K562 (cell line): ENCODE measurements around the gene TRIM65. TPM values are rescaled to one million over a fixed set of nuclear protein-coding genes. Genes with fewer than 3 reads are reported as not detected.

ENCODE experiments used
- ATF7 ChIP-seq: fragments of 450-650 bp; IDR thresholded peaks from 2 replicates; pipeline ENCODE4 v1.7.1; 2014; ENCODE audit warnings: mild to moderate bottlenecking, moderate library complexity
- CTBP1 ChIP-seq: fragments of 450-650 bp; IDR thresholded peaks from 2 replicates; pipeline ENCODE4 v1.6.1; 2016; ENCODE audit warnings: borderline replicate concordance
- FOXJ2 ChIP-seq: fragments of 200-800 bp; sonication (Bioruptor generic); IDR thresholded peaks from 2 replicates; pipeline ENCODE4 v1.6.1; 2016; ENCODE audit warnings: missing genetic modification characterization, missing compliant biosample characterization
- FOXK2 ChIP-seq, 2 experiments: fragments of 450-650 bp; IDR thresholded peaks in 1 of 2; conservative IDR thresholded peaks in 1 of 2; 2 replicates each; pipeline ENCODE4 v1.6.1; 2016; ENCODE audit warnings: low read depth in 2 of 2, mild to moderate bottlenecking in 1 of 2
- HDAC8 ChIP-seq: fragments of 450-650 bp; IDR thresholded peaks from 2 replicates; pipeline ENCODE4 v1.6.1; 2016; ENCODE audit warnings: mild to moderate bottlenecking, missing genetic modification characterization, moderate library complexity, missing compliant biosample characterization
- KAT7 ChIP-seq: sonication (generic); formaldehyde crosslinking; IDR thresholded peaks from 2 replicates; pipeline ENCODE4 v1.8.0; 2022; ENCODE audit warnings: missing genetic modification reagents, mild to moderate bottlenecking, borderline replicate concordance
- MTA3 ChIP-seq: fragments of 450-650 bp; formaldehyde crosslinking; IDR thresholded peaks from 2 replicates; pipeline ENCODE4 v1.6.1; 2017; ENCODE audit warnings: mild to moderate bottlenecking, borderline replicate concordance
- NR2C1 ChIP-seq, 2 experiments: fragments of 450-650 bp; IDR thresholded peaks; 2 replicates each; pipeline ENCODE4 v1.6.1; 2017; ENCODE audit warnings: mild to moderate bottlenecking in 2 of 2, antibody characterized with exemption in 1 of 2, inconsistent platforms in 1 of 2, missing compliant biosample characterization in 1 of 2, missing genetic modification characterization in 1 of 2
- RBM22 ChIP-seq: fragments of 200-400 bp; formaldehyde crosslinking; IDR thresholded peaks from 2 replicates; pipeline ENCODE4 v1.6.1; 2018; ENCODE audit warnings: low read length, low read depth; ENCODE audit not compliant: poor library complexity, severe bottlenecking
- RCOR1 ChIP-seq, 2 experiments: IDR thresholded peaks; 2 replicates each; pipeline ENCODE4 v1.6.1; 2012; ENCODE audit warnings: low read depth in 2 of 2, low read length in 2 of 2, borderline replicate concordance in 1 of 2, improper control_type of control experiment in 1 of 2
- ZNF175 ChIP-seq: fragments of 200-800 bp; sonication (Bioruptor generic); IDR thresholded peaks from 2 replicates; pipeline ENCODE4 v1.6.1; 2016; ENCODE audit warnings: low read depth, mild to moderate bottlenecking, missing genetic modification characterization, missing compliant biosample characterization
- ZNF23 ChIP-seq: fragments of 250-450 bp; sonication (Bioruptor Pico); IDR thresholded peaks from 2 replicates; pipeline ENCODE4 v1.4.0; 2020; ENCODE audit warnings: mild to moderate bottlenecking
- polyA plus RNA-seq, 8 experiments: library from polyadenylated mRNA; depleted of rRNA in 4 of 8; stranded (reverse) in 5 of 8; unstranded in 3 of 8; fragments of >200 nt; fragmentation: Nextera tagmentation in 2 of 8; fragmentation: Illumina TruSeq in 1 of 8; extraction: Ambion mirVana in 2 of 8; extraction: Trizol in 1 of 8; gene quantifications; 2 replicates each; pipeline versions ENCODE4 v1.2.1 to v1.2.3, GENCODE V29; 2011 to 2014; ENCODE audit warnings: inconsistent platforms in 1 of 8, missing spikeins in 1 of 8
- total RNA-seq, 7 experiments: library from RNA; depleted of rRNA in 6 of 7; stranded (reverse); fragments of >200 nt in 6 of 7; fragmentation: Illumina TruSeq in 2 of 7; extraction: Trizol in 2 of 7; gene quantifications; 2 replicates each; pipeline versions ENCODE4 v1.2.1 to v1.2.3, GENCODE V29; 2011 to 2021; ENCODE audit warnings: low replicate concordance in 1 of 7
- TF ChIP-seq, protein P1 (sequence below): fragments of 250-450 bp; sonication (Bioruptor Pico); IDR thresholded peaks from 2 replicates; pipeline ENCODE4 v1.5.1; 2021; ENCODE audit warnings: mild to moderate bottlenecking
- TF ChIP-seq, protein P2 (sequence below): fragments of 250-450 bp; sonication (Bioruptor Pico); IDR thresholded peaks from 2 replicates; pipeline ENCODE4 v1.4.0; 2020; ENCODE audit warnings: mild to moderate bottlenecking, moderate library complexity
- TF ChIP-seq, protein P3 (sequence below): IDR thresholded peaks from 3 replicates; pipeline ENCODE4 v1.6.1; 2011; ENCODE audit warnings: borderline replicate concordance, mild to moderate bottlenecking, moderate library complexity; ENCODE audit not compliant: insufficient read length; ENCODE audit errors: extremely low read depth

TRIM65 gene
- total and polyA plus RNA-seq, 9 of the 15 experiments (the other 6 are each of a cell fraction or from before 2014, with no cell fraction given): 2.8 to 45.7 (median 22.9) TPM

DNA sequence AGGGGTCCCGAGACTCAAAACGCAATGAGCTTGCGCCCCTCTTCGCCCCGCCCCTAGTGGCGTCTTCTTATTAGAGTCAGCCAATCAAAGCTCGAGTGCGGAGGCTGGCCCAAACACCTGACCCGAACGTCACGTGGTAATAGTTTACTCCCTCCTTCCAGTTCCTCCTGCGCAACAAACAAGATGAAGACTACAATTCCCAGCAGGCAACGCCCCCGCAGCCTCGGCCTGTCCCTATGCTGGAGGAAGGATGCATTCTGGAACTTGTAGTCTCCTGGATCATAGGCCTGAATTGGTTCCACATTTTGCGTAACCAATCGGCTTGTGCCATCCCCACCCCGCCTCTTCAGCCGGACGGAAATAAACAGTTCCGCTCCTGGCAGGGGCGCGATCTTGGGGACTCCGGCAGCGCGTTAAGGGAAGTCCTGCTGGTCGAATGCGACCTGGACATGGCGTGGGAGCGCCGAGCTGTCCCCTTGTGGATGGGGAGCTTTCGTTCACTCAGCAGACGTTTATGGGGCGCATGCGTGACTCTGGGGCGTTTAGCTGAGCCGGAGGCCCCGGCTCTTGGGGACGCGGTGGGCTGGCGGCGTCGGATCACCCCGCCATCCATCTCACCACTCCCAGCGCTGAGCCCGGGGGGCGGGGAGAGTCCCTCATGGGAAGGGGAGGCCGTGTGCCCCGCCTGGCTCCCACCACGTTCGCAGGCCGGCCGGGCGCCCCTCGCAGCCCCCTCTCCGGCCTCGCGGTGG, 41.3 kb downstream of the TRIM65 start, which contains the start of gene WBP2 (continued):
- TF ChIP-seq RBM22 (no peak), CTBP1 (peak; percentile 83), ATF7 (peak; percentile 89), ZNF23 (CRISPR knock-in tag) (no peak), MTA3 (peak; percentile 81), RCOR1 (IDR thresholded peaks at IDR 0.05; ENCODE audit: borderline replicate concordance in 1 of 2, low read depth in 2 of 2, low read length in 2 of 2) (peak in 1 of 2 experiments; percentile 23; a peak in 2 of 4 replicates), FOXJ2 (tag) (peak; percentile 84), ZNF175 (no peak; the same call in 1 of the 2 replicates), FOXK2 (conservative IDR thresholded peaks at IDR 0.05 in 1 of 2, IDR thresholded peaks at IDR 0.05 in 1 of 2; ENCODE audit: low read depth in 2 of 2) (peak; percentile 93; a peak in 3 of 4 replicates), KAT7 (CRISPR knock-in tag) (no peak; the same call in 1 of the 2 replicates), HDAC8 (tag) (no peak), NR2C1 (IDR thresholded peaks at IDR 0.05) (peak; percentile 48; the same call in 1 of the 2 replicates), NR2C1 (tag; IDR thresholded peaks at IDR 0.05) (peak; percentile 84)
- TF ChIP-seq, protein P1, sequence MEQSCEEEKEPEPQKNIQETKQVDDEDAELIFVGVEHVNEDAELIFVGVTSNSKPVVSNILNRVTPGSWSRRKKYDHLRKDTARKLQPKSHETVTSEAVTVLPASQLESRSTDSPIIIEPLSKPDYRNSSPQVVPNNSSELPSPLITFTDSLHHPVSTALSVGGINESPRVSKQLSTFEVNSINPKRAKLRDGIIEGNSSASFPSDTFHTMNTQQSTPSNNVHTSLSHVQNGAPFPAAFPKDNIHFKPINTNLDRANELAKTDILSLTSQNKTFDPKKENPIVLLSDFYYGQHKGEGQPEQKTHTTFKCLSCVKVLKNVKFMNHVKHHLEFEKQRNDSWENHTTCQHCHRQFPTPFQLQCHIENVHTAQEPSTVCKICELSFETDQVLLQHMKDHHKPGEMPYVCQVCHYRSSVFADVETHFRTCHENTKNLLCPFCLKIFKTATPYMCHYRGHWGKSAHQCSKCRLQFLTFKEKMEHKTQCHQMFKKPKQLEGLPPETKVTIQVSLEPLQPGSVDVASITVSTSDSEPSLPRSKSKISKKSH: no peak
- TF ChIP-seq, protein P2, sequence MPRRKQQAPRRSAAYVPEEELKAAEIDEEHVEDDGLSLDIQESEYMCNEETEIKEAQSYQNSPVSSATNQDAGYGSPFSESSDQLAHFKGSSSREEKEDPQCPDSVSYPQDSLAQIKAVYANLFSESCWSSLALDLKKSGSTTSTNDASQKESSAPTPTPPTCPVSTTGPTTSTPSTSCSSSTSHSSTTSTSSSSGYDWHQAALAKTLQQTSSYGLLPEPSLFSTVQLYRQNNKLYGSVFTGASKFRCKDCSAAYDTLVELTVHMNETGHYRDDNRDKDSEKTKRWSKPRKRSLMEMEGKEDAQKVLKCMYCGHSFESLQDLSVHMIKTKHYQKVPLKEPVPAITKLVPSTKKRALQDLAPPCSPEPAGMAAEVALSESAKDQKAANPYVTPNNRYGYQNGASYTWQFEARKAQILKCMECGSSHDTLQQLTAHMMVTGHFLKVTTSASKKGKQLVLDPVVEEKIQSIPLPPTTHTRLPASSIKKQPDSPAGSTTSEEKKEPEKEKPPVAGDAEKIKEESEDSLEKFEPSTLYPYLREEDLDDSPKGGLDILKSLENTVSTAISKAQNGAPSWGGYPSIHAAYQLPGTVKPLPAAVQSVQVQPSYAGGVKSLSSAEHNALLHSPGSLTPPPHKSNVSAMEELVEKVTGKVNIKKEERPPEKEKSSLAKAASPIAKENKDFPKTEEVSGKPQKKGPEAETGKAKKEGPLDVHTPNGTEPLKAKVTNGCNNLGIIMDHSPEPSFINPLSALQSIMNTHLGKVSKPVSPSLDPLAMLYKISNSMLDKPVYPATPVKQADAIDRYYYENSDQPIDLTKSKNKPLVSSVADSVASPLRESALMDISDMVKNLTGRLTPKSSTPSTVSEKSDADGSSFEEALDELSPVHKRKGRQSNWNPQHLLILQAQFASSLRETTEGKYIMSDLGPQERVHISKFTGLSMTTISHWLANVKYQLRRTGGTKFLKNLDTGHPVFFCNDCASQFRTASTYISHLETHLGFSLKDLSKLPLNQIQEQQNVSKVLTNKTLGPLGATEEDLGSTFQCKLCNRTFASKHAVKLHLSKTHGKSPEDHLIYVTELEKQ (CRISPR knock-in tag): no peak
- TF ChIP-seq, protein P3, sequence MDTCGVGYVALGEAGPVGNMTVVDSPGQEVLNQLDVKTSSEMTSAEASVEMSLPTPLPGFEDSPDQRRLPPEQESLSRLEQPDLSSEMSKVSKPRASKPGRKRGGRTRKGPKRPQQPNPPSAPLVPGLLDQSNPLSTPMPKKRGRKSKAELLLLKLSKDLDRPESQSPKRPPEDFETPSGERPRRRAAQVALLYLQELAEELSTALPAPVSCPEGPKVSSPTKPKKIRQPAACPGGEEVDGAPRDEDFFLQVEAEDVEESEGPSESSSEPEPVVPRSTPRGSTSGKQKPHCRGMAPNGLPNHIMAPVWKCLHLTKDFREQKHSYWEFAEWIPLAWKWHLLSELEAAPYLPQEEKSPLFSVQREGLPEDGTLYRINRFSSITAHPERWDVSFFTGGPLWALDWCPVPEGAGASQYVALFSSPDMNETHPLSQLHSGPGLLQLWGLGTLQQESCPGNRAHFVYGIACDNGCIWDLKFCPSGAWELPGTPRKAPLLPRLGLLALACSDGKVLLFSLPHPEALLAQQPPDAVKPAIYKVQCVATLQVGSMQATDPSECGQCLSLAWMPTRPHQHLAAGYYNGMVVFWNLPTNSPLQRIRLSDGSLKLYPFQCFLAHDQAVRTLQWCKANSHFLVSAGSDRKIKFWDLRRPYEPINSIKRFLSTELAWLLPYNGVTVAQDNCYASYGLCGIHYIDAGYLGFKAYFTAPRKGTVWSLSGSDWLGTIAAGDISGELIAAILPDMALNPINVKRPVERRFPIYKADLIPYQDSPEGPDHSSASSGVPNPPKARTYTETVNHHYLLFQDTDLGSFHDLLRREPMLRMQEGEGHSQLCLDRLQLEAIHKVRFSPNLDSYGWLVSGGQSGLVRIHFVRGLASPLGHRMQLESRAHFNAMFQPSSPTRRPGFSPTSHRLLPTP: no peak
